Endothelial cell of umbilical vein (primary cell): ENCODE measurements around the gene AGMO. TPM values are rescaled to one million over a fixed set of nuclear protein-coding genes. Genes with fewer than 3 reads are reported as not detected.

Source experiments
- BruUV-seq: library from RNA; stranded (reverse); fragments of 400-500 nt; replicated peaks from 2 replicates; lab custom pipeline; 2021; lab: Mats Ljungman, UMichigan
- CTCF ChIA-PET: fragments of 300-600, 350-600 bp; sonication (Branson Sonifier 250); formaldehyde crosslinking; loops from one replicate; lab custom pipeline; 2021; ENCODE audit warnings: antibody characterized with exemption, inconsistent platforms; lab: Charles Lee
- POLR2A ChIA-PET: fragments of 300-600, 350-600 bp; sonication (Branson Sonifier 250); formaldehyde crosslinking; loops from one replicate; lab custom pipeline; 2021; ENCODE audit warnings: antibody characterized with exemption, inconsistent platforms; lab: Charles Lee
- DNase-seq: peaks from one replicate; pipeline ENCODE4 v3.0.0-alpha.2; 2011; ENCODE audit warnings: low read depth, low spot score
- FAIRE-seq: peaks from 2 replicates; lab custom pipeline; 2011; peaks lifted over from hg19 to GRCh38; lab: Jason Lieb, UNC
- H2AFZ ChIP-seq: 2 replicates; pipeline ENCODE4 v1.6.0; 2012; ENCODE audit warnings: low read depth, low read length, control low read depth, inconsistent platforms
- H3K27ac ChIP-seq: 2 replicates; pipeline ENCODE4 v1.5.1; 2011; ENCODE audit warnings: low read depth, mild to moderate bottlenecking, control low read depth, low read length, moderate library complexity; ENCODE audit not compliant: insufficient read depth
- H3K27me3 ChIP-seq, 2 experiments: 2 replicates each; pipeline versions ENCODE4 v1.6.0 to v1.6.1; 2011; ENCODE audit warnings: low read length in 2 of 2, mixed read lengths in 1 of 2; ENCODE audit not compliant: control insufficient read depth in 2 of 2, insufficient read depth in 2 of 2
- H3K36me3 ChIP-seq, 2 experiments: 2 replicates in 1 of 2; 3 replicates in 1 of 2; pipeline ENCODE4 v1.5.1; 2011; ENCODE audit warnings: low read length in 2 of 2, mild to moderate bottlenecking in 1 of 2, moderate library complexity in 1 of 2; ENCODE audit not compliant: control insufficient read depth in 2 of 2, insufficient read depth in 2 of 2; ENCODE audit errors: extremely low read depth in 1 of 2
- H3K4me1 ChIP-seq: 3 replicates; pipeline ENCODE4 v1.5.1; 2011; ENCODE audit warnings: mild to moderate bottlenecking, low read length; ENCODE audit not compliant: control insufficient read depth, insufficient read depth; ENCODE audit errors: extremely low read depth
- H3K4me2 ChIP-seq: 2 replicates; pipeline ENCODE4 v1.6.1; 2011; ENCODE audit warnings: low read length, control low read depth, mixed read lengths; ENCODE audit not compliant: insufficient read depth
- H3K4me3 ChIP-seq, 3 experiments: fragments of 200-600 bp in 1 of 3; sonication (generic), shearing (Covaris generic) in 1 of 3; replicated peaks in 1 of 3; 2 replicates each; pipeline ENCODE4 v1.5.1; 2011 to 2016; ENCODE audit warnings: control low read depth in 3 of 3, low read length in 3 of 3, mild to moderate bottlenecking in 2 of 3, inconsistent platforms in 1 of 3, low read depth in 1 of 3, moderate library complexity in 1 of 3; ENCODE audit not compliant: insufficient read depth in 1 of 3
- H3K79me2 ChIP-seq: 2 replicates; pipeline ENCODE4 v1.6.0; 2012; ENCODE audit warnings: low read length, inconsistent platforms; ENCODE audit not compliant: control insufficient read depth, insufficient read depth
- H3K9ac ChIP-seq: replicated peaks from 2 replicates; pipeline ENCODE3; 2011; ENCODE audit warnings: low read length, control low read depth; ENCODE audit not compliant: insufficient read depth; ENCODE audit errors: extremely low read depth
- H3K9me1 ChIP-seq: replicated peaks from 3 replicates; pipeline ENCODE4 v1.6.0; 2011; ENCODE audit warnings: mild to moderate bottlenecking, low read length; ENCODE audit not compliant: control insufficient read depth, insufficient read depth; ENCODE audit errors: extremely low read depth
- H3K9me3 ChIP-seq: replicated peaks from 2 replicates; pipeline ENCODE4 v1.5.1; 2012; ENCODE audit warnings: low read length, inconsistent platforms; ENCODE audit not compliant: control insufficient read depth, insufficient read depth
- H4K20me1 ChIP-seq: replicated peaks from 2 replicates; pipeline ENCODE3; 2011; ENCODE audit warnings: mild to moderate bottlenecking, low read length; ENCODE audit not compliant: control insufficient read depth, insufficient read depth; ENCODE audit errors: extremely low read depth
- EZH2 ChIP-seq: IDR thresholded peaks from 2 replicates; pipeline ENCODE4 v1.6.1; 2012; ENCODE audit warnings: borderline replicate concordance, low read depth, mild to moderate bottlenecking, moderate library complexity, low read length, inconsistent platforms; ENCODE audit not compliant: severe bottlenecking
- FOS ChIP-seq: IDR thresholded peaks from 2 replicates; pipeline ENCODE4 v1.6.1; 2011; ENCODE audit warnings: mild to moderate bottlenecking, low read length, moderate library complexity, borderline replicate concordance; ENCODE audit not compliant: insufficient read depth
- GATA2 ChIP-seq: IDR thresholded peaks from 2 replicates; pipeline ENCODE4 v1.7.0; 2011; ENCODE audit warnings: low read depth, mild to moderate bottlenecking, moderate library complexity, mixed read lengths, low read length; ENCODE audit not compliant: insufficient read length, insufficient read depth
- JUN ChIP-seq: IDR thresholded peaks from 2 replicates; pipeline ENCODE4 v1.6.1; 2011; ENCODE audit warnings: borderline replicate concordance, low read depth; ENCODE audit not compliant: insufficient read length, insufficient read depth
- MYC ChIP-seq: IDR thresholded peaks from one replicate; pipeline ENCODE4 v1.6.1; 2011; ENCODE audit warnings: mild to moderate bottlenecking, low read depth, low read length
- POLR2A ChIP-seq: IDR thresholded peaks from 2 replicates; pipeline ENCODE4 v1.6.1; 2012; ENCODE audit warnings: low read depth, mild to moderate bottlenecking, control low read depth, low read length
- POLR2AphosphoS5 ChIP-seq: IDR thresholded peaks from 2 replicates; pipeline ENCODE4 v1.6.1; 2012; ENCODE audit warnings: low read depth, mild to moderate bottlenecking, control low read depth, low read length, moderate library complexity; ENCODE audit not compliant: insufficient read depth
- dilution Hi-C: fragments of 300-500 bp; cut with MboI; formaldehyde crosslinking; loops from one replicate; pipeline ENCODE4 v1.15.0; 2019; ENCODE audit warnings: low sequenced_read_pairs; ENCODE audit not compliant: extremely low pct_ligation_motif_present
- intact Hi-C: fragments of 100-400 bp; cut with micrococcal nuclease; formaldehyde crosslinking; loops from one replicate; pipeline ENCODE4 v1.10.0; 2022
- polyA plus RNA-seq, 4 experiments: library from polyadenylated mRNA; depleted of rRNA in 3 of 4; stranded (reverse) in 3 of 4; unstranded in 1 of 4; fragments of >200 nt; gene quantifications; 2 replicates each; pipeline versions ENCODE4 v1.2.1 to v1.2.3, GENCODE V29; 2011 to 2012; ENCODE audit warnings: missing spikeins in 1 of 4
- total RNA-seq: library from RNA; stranded (reverse); gene quantifications from 2 replicates; pipeline ENCODE4 v1.2.3, GENCODE V29; 2021
- TF ChIP-seq, protein P1 (sequence below), 2 donors: IDR thresholded peaks; 1 replicate in 1 of 2; 2 replicates in 1 of 2; pipeline ENCODE4 v1.5.1; 2011; ENCODE audit warnings: low read length in 2 of 2, mild to moderate bottlenecking in 2 of 2, moderate library complexity in 2 of 2, control low read depth in 1 of 2, inconsistent platforms in 1 of 2, low read depth in 1 of 2; ENCODE audit not compliant: insufficient read depth in 1 of 2; ENCODE audit errors: extremely low read depth in 1 of 2
- TF ChIP-seq, protein P2 (sequence below): IDR thresholded peaks from 2 replicates; pipeline ENCODE4 v1.6.1; 2011; ENCODE audit not compliant: insufficient read depth, insufficient read length

Gene AGMO
- total and polyA plus RNA-seq, 2 donors (not counting 3 experiments of a cell fraction or from before 2014, with no cell fraction given) = 0.23 to 0.40 TPM

DNA sequence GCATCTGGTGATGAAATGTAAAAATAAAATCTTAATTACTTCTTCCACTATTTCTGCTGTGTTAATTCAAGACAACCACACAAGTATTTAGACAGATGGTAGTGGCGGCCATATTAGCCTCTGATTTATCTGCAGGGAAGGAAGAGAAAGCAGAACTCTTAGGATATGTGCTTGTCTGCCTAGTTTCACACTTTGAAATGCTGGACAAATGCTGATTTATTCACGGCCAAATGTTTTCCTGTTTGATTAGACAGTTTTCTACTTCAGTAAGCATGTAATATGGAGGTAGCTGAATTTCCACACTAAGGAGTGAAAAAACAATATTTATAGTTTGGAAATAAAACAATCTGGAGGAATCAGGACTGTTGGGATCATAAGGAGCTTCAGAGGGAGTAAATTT is 158.1 kb downstream of the AGMO start:
- Histone ChIP-seq H3K9ac (no peak overlapping the region), H3K79me2 (no peaks in the 10 kb centered on the region), H3K4me1 (peaks cover 9% of the 10 kb centered on the region), H3K4me3 (no peak overlapping the region), H3K27me3 (no peaks in the 10 kb centered on the region), H4K20me1 (no peaks in the 10 kb centered on the region), H3K36me3 (no peaks in the 10 kb centered on the region), H3K9me1 (no peaks in the 10 kb centered on the region), H2AFZ (peak overlapping the region; percentile 21), H3K4me2 (no peak overlapping the region), H3K9me3 (no peaks in the 10 kb centered on the region), H3K27ac (no peak overlapping the region)
- ChIA-PET CTCF (interaction anchor here (1.0 to 2.1 kb wide), 5 partner anchors 8 to 317 kb away, joined by 3 to 5 read pairs (median 4); no protein-coding TSS in a partner anchor), POLR2A (no interaction called here)
- dilution Hi-C loops (no loop called here), intact Hi-C loops (no loop called here)
- FAIRE-seq = no peak
- TF ChIP-seq JUN (no peak), POLR2AphosphoS5 (no peak), FOS (no peak), GATA2 (no peak), MYC (no peak), POLR2A (no peak), EZH2 (no peak)
- TF ChIP-seq, protein P1, sequence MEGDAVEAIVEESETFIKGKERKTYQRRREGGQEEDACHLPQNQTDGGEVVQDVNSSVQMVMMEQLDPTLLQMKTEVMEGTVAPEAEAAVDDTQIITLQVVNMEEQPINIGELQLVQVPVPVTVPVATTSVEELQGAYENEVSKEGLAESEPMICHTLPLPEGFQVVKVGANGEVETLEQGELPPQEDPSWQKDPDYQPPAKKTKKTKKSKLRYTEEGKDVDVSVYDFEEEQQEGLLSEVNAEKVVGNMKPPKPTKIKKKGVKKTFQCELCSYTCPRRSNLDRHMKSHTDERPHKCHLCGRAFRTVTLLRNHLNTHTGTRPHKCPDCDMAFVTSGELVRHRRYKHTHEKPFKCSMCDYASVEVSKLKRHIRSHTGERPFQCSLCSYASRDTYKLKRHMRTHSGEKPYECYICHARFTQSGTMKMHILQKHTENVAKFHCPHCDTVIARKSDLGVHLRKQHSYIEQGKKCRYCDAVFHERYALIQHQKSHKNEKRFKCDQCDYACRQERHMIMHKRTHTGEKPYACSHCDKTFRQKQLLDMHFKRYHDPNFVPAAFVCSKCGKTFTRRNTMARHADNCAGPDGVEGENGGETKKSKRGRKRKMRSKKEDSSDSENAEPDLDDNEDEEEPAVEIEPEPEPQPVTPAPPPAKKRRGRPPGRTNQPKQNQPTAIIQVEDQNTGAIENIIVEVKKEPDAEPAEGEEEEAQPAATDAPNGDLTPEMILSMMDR (IDR thresholded peaks at IDR 0.05; ENCODE audit: extremely low read depth in 1 of 2, insufficient read depth in 1 of 2, low read depth in 1 of 2, low read length in 2 of 2) = no peak
- TF ChIP-seq, protein P2, sequence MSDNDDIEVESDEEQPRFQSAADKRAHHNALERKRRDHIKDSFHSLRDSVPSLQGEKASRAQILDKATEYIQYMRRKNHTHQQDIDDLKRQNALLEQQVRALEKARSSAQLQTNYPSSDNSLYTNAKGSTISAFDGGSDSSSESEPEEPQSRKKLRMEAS = no peak
- BruUV-seq = no TSS peak
- no peak for DNase-seq
